Endothelial cell of umbilical vein (primary cell): ENCODE results near the gene ITPR1. TPM values are rescaled to one million over a fixed set of nuclear protein-coding genes. Genes with fewer than 3 reads are reported as not detected.

Experiments used
- BruUV-seq: library from RNA; stranded (reverse); fragments of 400-500 nt; replicated peaks from 2 replicates; lab custom pipeline; 2021; lab: Mats Ljungman, UMichigan
- CTCF ChIA-PET: fragments of 300-600, 350-600 bp; sonication (Branson Sonifier 250); formaldehyde crosslinking; loops from one replicate; lab custom pipeline; 2021; ENCODE audit warnings: antibody characterized with exemption, inconsistent platforms; lab: Charles Lee
- POLR2A ChIA-PET: fragments of 300-600, 350-600 bp; sonication (Branson Sonifier 250); formaldehyde crosslinking; loops from one replicate; lab custom pipeline; 2021; ENCODE audit warnings: antibody characterized with exemption, inconsistent platforms; lab: Charles Lee
- DNase-seq: peaks from one replicate; pipeline ENCODE4 v3.0.0-alpha.2; 2011; ENCODE audit warnings: low read depth, low spot score
- FAIRE-seq: peaks from 2 replicates; lab custom pipeline; 2011; peaks lifted over from hg19 to GRCh38; lab: Jason Lieb, UNC
- H2AFZ ChIP-seq: 2 replicates; pipeline ENCODE4 v1.6.0; 2012; ENCODE audit warnings: low read depth, low read length, control low read depth, inconsistent platforms
- H3K27ac ChIP-seq: 2 replicates; pipeline ENCODE4 v1.5.1; 2011; ENCODE audit warnings: low read depth, mild to moderate bottlenecking, control low read depth, low read length, moderate library complexity; ENCODE audit not compliant: insufficient read depth
- H3K27me3 ChIP-seq, 2 experiments: 2 replicates each; pipeline versions ENCODE4 v1.6.0 to v1.6.1; 2011; ENCODE audit warnings: low read length in 2 of 2, mixed read lengths in 1 of 2; ENCODE audit not compliant: control insufficient read depth in 2 of 2, insufficient read depth in 2 of 2
- H3K36me3 ChIP-seq, 2 experiments: 2 replicates in 1 of 2; 3 replicates in 1 of 2; pipeline ENCODE4 v1.5.1; 2011; ENCODE audit warnings: low read length in 2 of 2, mild to moderate bottlenecking in 1 of 2, moderate library complexity in 1 of 2; ENCODE audit not compliant: control insufficient read depth in 2 of 2, insufficient read depth in 2 of 2; ENCODE audit errors: extremely low read depth in 1 of 2
- H3K4me1 ChIP-seq: 3 replicates; pipeline ENCODE4 v1.5.1; 2011; ENCODE audit warnings: mild to moderate bottlenecking, low read length; ENCODE audit not compliant: control insufficient read depth, insufficient read depth; ENCODE audit errors: extremely low read depth
- H3K4me2 ChIP-seq: 2 replicates; pipeline ENCODE4 v1.6.1; 2011; ENCODE audit warnings: low read length, control low read depth, mixed read lengths; ENCODE audit not compliant: insufficient read depth
- H3K4me3 ChIP-seq, 3 experiments: fragments of 200-600 bp in 1 of 3; sonication (generic), shearing (Covaris generic) in 1 of 3; replicated peaks in 1 of 3; 2 replicates each; pipeline ENCODE4 v1.5.1; 2011 to 2016; ENCODE audit warnings: control low read depth in 3 of 3, low read length in 3 of 3, mild to moderate bottlenecking in 2 of 3, inconsistent platforms in 1 of 3, low read depth in 1 of 3, moderate library complexity in 1 of 3; ENCODE audit not compliant: insufficient read depth in 1 of 3
- H3K79me2 ChIP-seq: 2 replicates; pipeline ENCODE4 v1.6.0; 2012; ENCODE audit warnings: low read length, inconsistent platforms; ENCODE audit not compliant: control insufficient read depth, insufficient read depth
- H3K9ac ChIP-seq: replicated peaks from 2 replicates; pipeline ENCODE3; 2011; ENCODE audit warnings: low read length, control low read depth; ENCODE audit not compliant: insufficient read depth; ENCODE audit errors: extremely low read depth
- H3K9me1 ChIP-seq: replicated peaks from 3 replicates; pipeline ENCODE4 v1.6.0; 2011; ENCODE audit warnings: mild to moderate bottlenecking, low read length; ENCODE audit not compliant: control insufficient read depth, insufficient read depth; ENCODE audit errors: extremely low read depth
- H3K9me3 ChIP-seq: replicated peaks from 2 replicates; pipeline ENCODE4 v1.5.1; 2012; ENCODE audit warnings: low read length, inconsistent platforms; ENCODE audit not compliant: control insufficient read depth, insufficient read depth
- H4K20me1 ChIP-seq: replicated peaks from 2 replicates; pipeline ENCODE3; 2011; ENCODE audit warnings: mild to moderate bottlenecking, low read length; ENCODE audit not compliant: control insufficient read depth, insufficient read depth; ENCODE audit errors: extremely low read depth
- CTCF ChIP-seq, 2 donors: IDR thresholded peaks; 1 replicate in 1 of 2; 2 replicates in 1 of 2; pipeline ENCODE4 v1.5.1; 2011; ENCODE audit warnings: low read length in 2 of 2, mild to moderate bottlenecking in 2 of 2, moderate library complexity in 2 of 2, control low read depth in 1 of 2, inconsistent platforms in 1 of 2, low read depth in 1 of 2; ENCODE audit not compliant: insufficient read depth in 1 of 2; ENCODE audit errors: extremely low read depth in 1 of 2
- EZH2 ChIP-seq: IDR thresholded peaks from 2 replicates; pipeline ENCODE4 v1.6.1; 2012; ENCODE audit warnings: borderline replicate concordance, low read depth, mild to moderate bottlenecking, moderate library complexity, low read length, inconsistent platforms; ENCODE audit not compliant: severe bottlenecking
- FOS ChIP-seq: IDR thresholded peaks from 2 replicates; pipeline ENCODE4 v1.6.1; 2011; ENCODE audit warnings: mild to moderate bottlenecking, low read length, moderate library complexity, borderline replicate concordance; ENCODE audit not compliant: insufficient read depth
- GATA2 ChIP-seq: IDR thresholded peaks from 2 replicates; pipeline ENCODE4 v1.7.0; 2011; ENCODE audit warnings: low read depth, mild to moderate bottlenecking, moderate library complexity, mixed read lengths, low read length; ENCODE audit not compliant: insufficient read length, insufficient read depth
- JUN ChIP-seq: IDR thresholded peaks from 2 replicates; pipeline ENCODE4 v1.6.1; 2011; ENCODE audit warnings: borderline replicate concordance, low read depth; ENCODE audit not compliant: insufficient read length, insufficient read depth
- MAX ChIP-seq: IDR thresholded peaks from 2 replicates; pipeline ENCODE4 v1.6.1; 2011; ENCODE audit not compliant: insufficient read depth, insufficient read length
- MYC ChIP-seq: IDR thresholded peaks from one replicate; pipeline ENCODE4 v1.6.1; 2011; ENCODE audit warnings: mild to moderate bottlenecking, low read depth, low read length
- POLR2A ChIP-seq: IDR thresholded peaks from 2 replicates; pipeline ENCODE4 v1.6.1; 2012; ENCODE audit warnings: low read depth, mild to moderate bottlenecking, control low read depth, low read length
- POLR2AphosphoS5 ChIP-seq: IDR thresholded peaks from 2 replicates; pipeline ENCODE4 v1.6.1; 2012; ENCODE audit warnings: low read depth, mild to moderate bottlenecking, control low read depth, low read length, moderate library complexity; ENCODE audit not compliant: insufficient read depth
- dilution Hi-C: fragments of 300-500 bp; cut with MboI; formaldehyde crosslinking; loops from one replicate; pipeline ENCODE4 v1.15.0; 2019; ENCODE audit warnings: low sequenced_read_pairs; ENCODE audit not compliant: extremely low pct_ligation_motif_present
- intact Hi-C: fragments of 100-400 bp; cut with micrococcal nuclease; formaldehyde crosslinking; loops from one replicate; pipeline ENCODE4 v1.10.0; 2022
- polyA plus RNA-seq, 4 experiments: library from polyadenylated mRNA; depleted of rRNA in 3 of 4; stranded (reverse) in 3 of 4; unstranded in 1 of 4; fragments of >200 nt; gene quantifications; 2 replicates each; pipeline versions ENCODE4 v1.2.1 to v1.2.3, GENCODE V29; 2011 to 2012; ENCODE audit warnings: missing spikeins in 1 of 4
- total RNA-seq: library from RNA; stranded (reverse); gene quantifications from 2 replicates; pipeline ENCODE4 v1.2.3, GENCODE V29; 2021

Gene ITPR1
- total and polyA plus RNA-seq, 2 donors (not counting 3 experiments of a cell fraction or from before 2014, with no cell fraction given), result 5.1 to 16.1 TPM

GRCh38 chr3:4548356-4548755 lies 55.2 kb downstream of the ITPR1 start:
- Histone ChIP-seq H3K27me3 (no peaks in the 10 kb centered on the region), H3K9me3 (no peaks in the 10 kb centered on the region), H4K20me1 (no peaks in the 10 kb centered on the region), H3K4me1 (peaks cover 2% of the 10 kb centered on the region), H3K36me3 (no peaks in the 10 kb centered on the region), H3K9ac (no peak overlapping the region), H3K4me3 (no peak overlapping the region), H3K4me2 (no peak overlapping the region), H3K79me2 (no peaks in the 10 kb centered on the region), H2AFZ (no peak overlapping the region), H3K27ac (no peak overlapping the region), H3K9me1 (no peaks in the 10 kb centered on the region)
- BruUV-seq, result no TSS peak
- CTCF ChIA-PET, result no interaction called here
- no peak for TF ChIP-seq FOS
- TF ChIP-seq EZH2, result no peak
- no peak for TF ChIP-seq MAX
- TF ChIP-seq JUN, result no peak
- no peak for TF ChIP-seq POLR2A
- TF ChIP-seq GATA2, result no peak
- no peak for TF ChIP-seq CTCF (IDR thresholded peaks at IDR 0.05; ENCODE audit: extremely low read depth in 1 of 2, insufficient read depth in 1 of 2, low read depth in 1 of 2, low read length in 2 of 2)
- TF ChIP-seq MYC, result no peak
- TF ChIP-seq POLR2AphosphoS5, result no peak
- dilution Hi-C loops, result no loop called here
- DNase-seq, result no peak
- POLR2A ChIA-PET, result no interaction called here
- no peak for FAIRE-seq
- intact Hi-C loops, result no loop called here
